H9 (cell line): ENCODE data around the gene SLC35F6. TPM values are rescaled to one million over a fixed set of nuclear protein-coding genes. Genes with fewer than 3 reads are reported as not detected.

Source experiments
- DNase-seq: peaks from one replicate; pipeline ENCODE4 v3.0.0-alpha.2; 2017
- H2AFZ ChIP-seq: one replicate; pipeline ENCODE4 v1.6.1; 2013; ENCODE audit warnings: mild to moderate bottlenecking, low read length, control low read depth, moderate library complexity
- H2AK5ac ChIP-seq: 2 replicates; pipeline ENCODE4 v1.6.1; 2013; ENCODE audit warnings: low read length, control low read depth, mixed read lengths; ENCODE audit not compliant: insufficient read length
- H2BK120ac ChIP-seq: one replicate; pipeline ENCODE4 v1.6.1; 2013; ENCODE audit warnings: low read depth, mild to moderate bottlenecking, low read length, control low read depth, inconsistent platforms; ENCODE audit not compliant: poor library complexity, severe bottlenecking
- H2BK12ac ChIP-seq: 2 replicates; pipeline ENCODE4 v1.6.1; 2013; ENCODE audit warnings: low read length, control low read depth, mixed read lengths, low read depth; ENCODE audit not compliant: insufficient read length
- H2BK15ac ChIP-seq: 2 replicates; pipeline ENCODE4 v1.6.1; 2013; ENCODE audit warnings: low read depth, low read length, control low read depth
- H2BK20ac ChIP-seq: one replicate; pipeline ENCODE4 v1.6.1; 2013; ENCODE audit warnings: low read depth, mild to moderate bottlenecking, low read length, control low read depth, inconsistent platforms; ENCODE audit not compliant: poor library complexity, severe bottlenecking
- H2BK5ac ChIP-seq: 2 replicates; pipeline ENCODE4 v1.6.1; 2013; ENCODE audit warnings: low read length, control low read depth, mixed read lengths; ENCODE audit not compliant: insufficient read length
- H3K14ac ChIP-seq: 2 replicates; pipeline ENCODE4 v1.6.1; 2013; ENCODE audit warnings: low read length, control low read depth; ENCODE audit not compliant: insufficient read depth
- H3K18ac ChIP-seq: 2 replicates; pipeline ENCODE4 v1.6.1; 2013; ENCODE audit warnings: low read depth, mild to moderate bottlenecking, mixed read lengths, low read length, control low read depth; ENCODE audit not compliant: insufficient read length
- H3K23ac ChIP-seq: 2 replicates; pipeline ENCODE4 v1.6.1; 2013; ENCODE audit warnings: low read length, control low read depth, mixed read lengths, low read depth; ENCODE audit not compliant: insufficient read length
- H3K23me2 ChIP-seq: 2 replicates; pipeline ENCODE4 v1.6.1; 2013; ENCODE audit warnings: low read depth, mild to moderate bottlenecking, mixed read lengths, low read length, control low read depth; ENCODE audit not compliant: insufficient read length, poor library complexity, severe bottlenecking
- H3K27ac ChIP-seq: 2 replicates; pipeline ENCODE4 v1.5.1; 2013; ENCODE audit warnings: low read length, control low read depth, mixed read lengths, low read depth; ENCODE audit not compliant: insufficient read length
- H3K27me3 ChIP-seq: 2 replicates; pipeline ENCODE4 v1.6.1; 2013; ENCODE audit warnings: low read length, control low read depth, inconsistent platforms; ENCODE audit not compliant: insufficient read depth
- H3K4ac ChIP-seq: 2 replicates; pipeline ENCODE4 v1.6.1; 2013; ENCODE audit warnings: low read depth, mild to moderate bottlenecking, control low read depth, inconsistent platforms, low read length, moderate library complexity
- H3K4me1 ChIP-seq: 2 replicates; pipeline ENCODE4 v1.6.1; 2013; ENCODE audit warnings: low read length, control low read depth, inconsistent platforms; ENCODE audit not compliant: insufficient read depth
- H3K4me2 ChIP-seq: 2 replicates; pipeline ENCODE4 v1.6.1; 2013; ENCODE audit warnings: low read length, control low read depth, mixed read lengths; ENCODE audit not compliant: insufficient read length, insufficient read depth
- H3K56ac ChIP-seq: 2 replicates; pipeline ENCODE4 v1.6.1; 2013; ENCODE audit warnings: low read depth, mild to moderate bottlenecking, mixed read lengths, low read length, control low read depth; ENCODE audit not compliant: insufficient read length
- H3K79me1 ChIP-seq: 2 replicates; pipeline ENCODE4 v1.6.1; 2013; ENCODE audit warnings: low read depth, mild to moderate bottlenecking, moderate library complexity, low read length, control low read depth, inconsistent platforms; ENCODE audit not compliant: insufficient read depth, poor library complexity, severe bottlenecking
- H3K79me2 ChIP-seq: 2 replicates; pipeline ENCODE4 v1.6.1; 2013; ENCODE audit warnings: low read length, control low read depth, inconsistent platforms; ENCODE audit not compliant: insufficient read depth
- H3K9ac ChIP-seq: 2 replicates; pipeline ENCODE4 v1.6.1; 2013; ENCODE audit warnings: low read length, control low read depth, mixed read lengths; ENCODE audit not compliant: insufficient read length; ENCODE audit errors: extremely low read depth
- H3K9me3 ChIP-seq: one replicate; pipeline ENCODE4 v1.6.1; 2013; ENCODE audit warnings: low read depth, low read length, inconsistent platforms; ENCODE audit not compliant: control insufficient read depth
- H3T11ph ChIP-seq: one replicate; pipeline ENCODE4 v1.6.1; 2013; ENCODE audit warnings: mild to moderate bottlenecking, low read length, control low read depth, inconsistent platforms
- H4K20me1 ChIP-seq: one replicate; pipeline ENCODE4 v1.6.1; 2013; ENCODE audit not compliant: control insufficient read depth, insufficient read length, insufficient read depth
- H4K5ac ChIP-seq: 2 replicates; pipeline ENCODE4 v1.6.1; 2013; ENCODE audit warnings: low read depth, mild to moderate bottlenecking, mixed read lengths, low read length, control low read depth; ENCODE audit not compliant: insufficient read length
- H4K8ac ChIP-seq: replicated peaks from 2 replicates; pipeline ENCODE4 v1.6.1; 2013; ENCODE audit warnings: low read length, control low read depth, mixed read lengths, low read depth; ENCODE audit not compliant: insufficient read length
- H4K91ac ChIP-seq: 2 replicates; pipeline ENCODE4 v1.6.1; 2013; ENCODE audit warnings: low read depth, mild to moderate bottlenecking, moderate library complexity, mixed read lengths, low read length, control low read depth; ENCODE audit not compliant: insufficient read length
- H3K27ac Mint-ChIP-seq, 3 experiments: 2 replicates in 2 of 3; 3 replicates in 1 of 3; pipeline ENCODE4 v1.8.0; 2020 to 2021; ENCODE audit warnings: mixed read lengths in 3 of 3, mild to moderate bottlenecking in 1 of 3, moderate library complexity in 1 of 3
- H3K27me3 Mint-ChIP-seq: 2 replicates; pipeline ENCODE4 v1.8.0; 2021; ENCODE audit warnings: low read depth, mild to moderate bottlenecking, moderate library complexity, mixed read lengths
- H3K36me3 Mint-ChIP-seq, 3 experiments: 2 replicates in 2 of 3; 3 replicates in 1 of 3; pipeline ENCODE4 v1.8.0; 2020 to 2021; ENCODE audit warnings: low read depth in 3 of 3, mixed read lengths in 3 of 3; ENCODE audit not compliant: insufficient read depth in 1 of 3
- H3K4me1 Mint-ChIP-seq, 2 experiments: 2 replicates each; pipeline ENCODE4 v1.8.0; 2020; ENCODE audit warnings: mixed read lengths in 2 of 2
- H3K4me3 Mint-ChIP-seq, 2 experiments: 2 replicates in 1 of 2; 3 replicates in 1 of 2; pipeline ENCODE4 v1.8.0; 2020 to 2021; ENCODE audit warnings: mild to moderate bottlenecking in 2 of 2, mixed read lengths in 2 of 2, moderate library complexity in 1 of 2
- H3K9me3 Mint-ChIP-seq, 2 experiments: 2 replicates in 1 of 2; 3 replicates in 1 of 2; pipeline ENCODE4 v1.8.0; 2020; ENCODE audit warnings: mild to moderate bottlenecking in 2 of 2, mixed read lengths in 2 of 2, moderate library complexity in 1 of 2
- CTCF ChIP-seq: fragments of 200-600 bp; sonication (generic); conservative IDR thresholded peaks from 3 replicates; pipeline ENCODE4 v1.8.0; 2021; ENCODE audit warnings: antibody characterized with exemption, mild to moderate bottlenecking
- WGBS: extraction: QIAGEN DNeasy Blood & Tissue Kit; methylation state at CpG from one replicate; pipeline ENCODE4 v1.1.7; 2013; ENCODE audit warnings: missing lambda C conversion rate, low lambda C conversion rate, mixed read lengths; ENCODE audit not compliant: insufficient read length; ENCODE audit errors: extremely low coverage; 5-methylcytosine and 5-hydroxymethylcytosine counted together
- total RNA-seq: library from RNA; stranded (reverse); gene quantifications from 2 replicates; pipeline ENCODE4 v1.2.1, GENCODE V29; 2021

The SLC35F6 gene
- total RNA-seq, 1 experiment from 2014 or later = 15.7 TPM

- Histone ChIP-seq H3K56ac (no peak overlapping the region), H3K79me2 (no peaks in the 10 kb centered on the region), H3K9ac (no peak overlapping the region), H3K4me1 (no peaks in the 10 kb centered on the region), H2AFZ (no peak overlapping the region), H4K5ac (no peak overlapping the region), H3K4me2 (no peak overlapping the region), H3K27me3 (no peaks in the 10 kb centered on the region), H3K18ac (no peak overlapping the region), H2AK5ac (no peak overlapping the region), H4K8ac (no peak overlapping the region), H3K4ac (no peak overlapping the region), H2BK5ac (no peak overlapping the region), H2BK20ac (no peak overlapping the region), H2BK12ac (no peak overlapping the region), H3K9me3 (no peaks in the 10 kb centered on the region), H3K14ac (no peak overlapping the region), H4K91ac (no peak overlapping the region), H3K79me1 (no peaks in the 10 kb centered on the region), H3K23ac (no peak overlapping the region), H2BK120ac (no peak overlapping the region), H4K20me1 (no peaks in the 10 kb centered on the region), H2BK15ac (no peak overlapping the region), H3T11ph (no peak overlapping the region), H3K27ac (no peak overlapping the region), H3K23me2 (no peaks in the 10 kb centered on the region)
- no CpG with 5 or more reads among the region's 4 CpGs for WGBS
- DNase-seq = no peak
- H3K4me1 Mint-ChIP-seq = peaks cover 0 to 1% of the 10 kb centered on the region in 2 experiments; a peak in 1 of 4 replicates
- no peak overlapping the region for H3K4me3 Mint-ChIP-seq
- H3K36me3 Mint-ChIP-seq = peaks cover 5 to 40% (median 10%) of the 10 kb centered on the region in 3 experiments; a peak in 6 of 7 replicates
- H3K27ac Mint-ChIP-seq = no peak overlapping the region
- peaks cover 7% of the 10 kb centered on the region; the same call in 1 of the 2 replicates for H3K27me3 Mint-ChIP-seq
- TF ChIP-seq CTCF = no peak
- H3K9me3 Mint-ChIP-seq = no peaks in the 10 kb centered on the region
Observed at GRCh38 chr2:26780203-26780760, 16.2 kb downstream of the SLC35F6 start.
